ENCODE measurements around the gene INAVA.

DNA sequence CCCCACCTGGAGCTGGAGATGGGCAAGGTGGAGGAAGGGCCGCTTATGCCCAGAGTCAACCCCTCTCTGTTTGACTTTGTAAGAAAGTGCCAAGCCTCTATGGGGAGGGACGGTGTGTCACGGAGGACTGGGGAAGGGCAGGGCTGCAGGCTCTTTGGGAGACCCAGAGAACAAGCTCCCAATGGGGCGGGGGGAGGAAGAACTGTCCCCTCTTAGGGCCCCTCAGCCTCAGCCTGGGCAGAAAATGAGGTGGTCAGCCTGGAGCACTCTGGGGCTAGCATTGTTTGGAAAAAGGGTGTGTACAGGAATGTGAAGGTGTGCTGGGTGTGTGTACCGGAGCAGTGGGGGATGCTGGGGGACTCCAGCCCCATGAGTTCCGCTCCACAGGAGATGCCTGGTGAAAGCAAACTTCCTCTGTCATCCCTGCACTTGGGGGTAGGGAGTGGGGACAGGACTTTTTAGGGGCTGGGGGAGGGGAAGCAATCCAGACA, 1.2 kb upstream of the INAVA start:
- TF ChIP-seq, protein P1, sequence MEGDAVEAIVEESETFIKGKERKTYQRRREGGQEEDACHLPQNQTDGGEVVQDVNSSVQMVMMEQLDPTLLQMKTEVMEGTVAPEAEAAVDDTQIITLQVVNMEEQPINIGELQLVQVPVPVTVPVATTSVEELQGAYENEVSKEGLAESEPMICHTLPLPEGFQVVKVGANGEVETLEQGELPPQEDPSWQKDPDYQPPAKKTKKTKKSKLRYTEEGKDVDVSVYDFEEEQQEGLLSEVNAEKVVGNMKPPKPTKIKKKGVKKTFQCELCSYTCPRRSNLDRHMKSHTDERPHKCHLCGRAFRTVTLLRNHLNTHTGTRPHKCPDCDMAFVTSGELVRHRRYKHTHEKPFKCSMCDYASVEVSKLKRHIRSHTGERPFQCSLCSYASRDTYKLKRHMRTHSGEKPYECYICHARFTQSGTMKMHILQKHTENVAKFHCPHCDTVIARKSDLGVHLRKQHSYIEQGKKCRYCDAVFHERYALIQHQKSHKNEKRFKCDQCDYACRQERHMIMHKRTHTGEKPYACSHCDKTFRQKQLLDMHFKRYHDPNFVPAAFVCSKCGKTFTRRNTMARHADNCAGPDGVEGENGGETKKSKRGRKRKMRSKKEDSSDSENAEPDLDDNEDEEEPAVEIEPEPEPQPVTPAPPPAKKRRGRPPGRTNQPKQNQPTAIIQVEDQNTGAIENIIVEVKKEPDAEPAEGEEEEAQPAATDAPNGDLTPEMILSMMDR (conservative IDR thresholded peaks at IDR 0.05; ENCODE audit: low read depth in 2 of 2) = no peak
- no peak for TF ChIP-seq POLR2AphosphoS5 (IDR thresholded peaks at IDR 0.05; ENCODE audit: low read depth)
